Muscle layer of colon (tissue), 2 donors: ENCODE measurements around the gene COPZ2.

Source experiments
- H3K27ac ChIP-seq: one replicate; pipeline ENCODE4 v1.7.0; 2013; ENCODE audit warnings: low read depth, mild to moderate bottlenecking, low read length, moderate library complexity
- H3K27me3 ChIP-seq, 2 donors: one replicate each; pipeline ENCODE4 v1.7.0; 2013; ENCODE audit warnings: low read length in 2 of 2, mild to moderate bottlenecking in 2 of 2; ENCODE audit not compliant: insufficient read depth in 2 of 2, control insufficient read depth in 1 of 2
- H3K36me3 ChIP-seq: one replicate; pipeline ENCODE4 v1.7.0; 2013; ENCODE audit warnings: mild to moderate bottlenecking, low read length; ENCODE audit not compliant: insufficient read depth
- H3K4me1 ChIP-seq: one replicate; pipeline ENCODE4 v1.7.0; 2013; ENCODE audit warnings: mild to moderate bottlenecking, low read length; ENCODE audit not compliant: insufficient read depth
- H3K4me3 ChIP-seq, 2 donors: one replicate each; pipeline ENCODE4 v1.7.0; 2013; ENCODE audit warnings: low read length in 2 of 2, low read depth in 1 of 2, mild to moderate bottlenecking in 1 of 2, moderate library complexity in 1 of 2
- H3K9ac ChIP-seq: one replicate; pipeline ENCODE4 v1.7.0; 2013; ENCODE audit warnings: low read length
- H3K9me3 ChIP-seq: one replicate; pipeline ENCODE4 v1.7.0; 2013; ENCODE audit warnings: mild to moderate bottlenecking, low read length
- donor health status: abdominal sarcoma.
- donor health status: Adenocarcinoma of cecum.

Gene COPZ2

GRCh38 chr17:48055531-48056245 lies 18.1 kb upstream of the COPZ2 start:
- Histone ChIP-seq H3K27me3 (no peaks in the 10 kb centered on the region), H3K4me1 (peaks cover 48% of the 10 kb centered on the region), H3K9ac (no peak overlapping the region), H3K9me3 (no peaks in the 10 kb centered on the region), H3K4me3 (no peak overlapping the region), H3K36me3 (peaks cover 55% of the 10 kb centered on the region), H3K27ac (no peak overlapping the region)

- Histone ChIP-seq H3K9ac (peak overlapping the region; percentile 36), H3K4me1 (peaks cover 59% of the 10 kb centered on the region), H3K9me3 (no peaks in the 10 kb centered on the region), H3K27ac (no peak overlapping the region), H3K36me3 (peaks cover 48% of the 10 kb centered on the region), H3K27me3 (no peaks in the 10 kb centered on the region), H3K4me3 (peak overlapping the region; percentile 11 to 46)
These were observed 16.9 kb upstream of the COPZ2 start for GRCh38 chr17:48054238-48055185.

- Histone ChIP-seq H3K36me3 (peaks cover 41% of the 10 kb centered on the region), H3K9me3 (no peaks in the 10 kb centered on the region), H3K27me3 (no peaks in the 10 kb centered on the region), H3K9ac (peak overlapping the region; percentile 36), H3K27ac (peak overlapping the region; percentile 75), H3K4me1 (peaks cover 66% of the 10 kb centered on the region), H3K4me3 (peak overlapping the region in 1 of 2 donors; percentile 46)
These were observed 16.2 kb upstream of the COPZ2 start for GRCh38 chr17:48053758-48054237.

- Histone ChIP-seq H3K4me1 (peaks cover 66% of the 10 kb centered on the region), H3K27me3 (no peaks in the 10 kb centered on the region), H3K36me3 (peaks cover 36% of the 10 kb centered on the region)
These were observed 15.6 kb upstream of the COPZ2 start for GRCh38 chr17:48052956-48053757.

GRCh38 chr17:48051706-48052486 lies 14.3 kb upstream of the COPZ2 start:
- Histone ChIP-seq H3K36me3 (peaks cover 23% of the 10 kb centered on the region), H3K4me3 (peak overlapping the region in 1 of 2 donors; percentile 46), H3K4me1 (peaks cover 70% of the 10 kb centered on the region), H3K9ac (peak overlapping the region; percentile 4), H3K27me3 (no peaks in the 10 kb centered on the region), H3K27ac (peak overlapping the region; percentile 76), H3K9me3 (no peaks in the 10 kb centered on the region)

More at GRCh38 chr17:48052956-48053757, 15.6 kb upstream of the COPZ2 start:
- Histone ChIP-seq H3K9me3 (no peaks in the 10 kb centered on the region), H3K9ac (peak overlapping the region; percentile 36), H3K27ac (peak overlapping the region; percentile 75), H3K4me3 (peak overlapping the region in 1 of 2 donors; percentile 46)

GRCh38 chr17:48051283-48051682 lies 13.7 kb upstream of the COPZ2 start:
- Histone ChIP-seq H3K4me1 (peaks cover 76% of the 10 kb centered on the region), H3K9ac (peak overlapping the region; percentile 4), H3K4me3 (peak overlapping the region in 1 of 2 donors; percentile 10), H3K27me3 (no peaks in the 10 kb centered on the region), H3K27ac (peak overlapping the region; percentile 76), H3K9me3 (no peaks in the 10 kb centered on the region), H3K36me3 (peaks cover 17% of the 10 kb centered on the region)

GRCh38 chr17:48048384-48049126 lies 11.0 kb upstream of the COPZ2 start:
- Histone ChIP-seq H3K4me1 (peaks cover 59% of the 10 kb centered on the region), H3K27me3 (no peaks in the 10 kb centered on the region), H3K4me3 (peak overlapping the region; percentile 66 to 85), H3K36me3 (peaks cover 13% of the 10 kb centered on the region), H3K9ac (peak overlapping the region; percentile 94), H3K9me3 (no peaks in the 10 kb centered on the region), H3K27ac (peak overlapping the region; percentile 98)

- H3K9me3 ChIP-seq = no peaks in the 10 kb centered on the region
- H3K9ac ChIP-seq = peak within 1 kb of the TSS; percentile 94
- H3K4me3 ChIP-seq = peak within 1 kb of the TSS; percentile 66 to 85
- peak within 1 kb of the TSS; percentile 98 for H3K27ac ChIP-seq
- peaks cover 52% of the 10 kb centered on the region for H3K4me1 ChIP-seq
- H3K27me3 ChIP-seq = no peaks in the 10 kb centered on the region
- H3K36me3 ChIP-seq = peaks cover 13% of the 10 kb centered on the region
These were observed 10.3 kb upstream of the COPZ2 start, which contains the start of gene NFE2L1 for GRCh38 chr17:48047741-48048383. NFE2L1 (plus strand) TSS chr17:48048359; CDS start chr17:48051119, 2,760 bp downstream.

- Histone ChIP-seq H3K36me3 (peaks cover 13% of the 10 kb centered on the region), H3K9me3 (no peaks in the 10 kb centered on the region), H3K4me3 (peak overlapping the region; percentile 46 to 85), H3K27ac (peak overlapping the region; percentile 31), H3K4me1 (peaks cover 46% of the 10 kb centered on the region), H3K9ac (peak overlapping the region; percentile 66), H3K27me3 (no peaks in the 10 kb centered on the region)
These were observed 9.6 kb upstream of the COPZ2 start for GRCh38 chr17:48047113-48047740.
